Memory B cell (primary cell): ENCODE data around the gene RPL27.
"Not testable (repeated sequence)": the region's sequence is repeated elsewhere in the genome, so short reads cannot be mapped to it uniquely, and the experiment has no call there.

ENCODE experiments used
- ATAC-seq: fragments of 150-1000 bp; cut with Tn5 transposase; 2 replicates; pipeline ENCODE4 v1.10.0; 2021; ENCODE audit warnings: low read depth, mild to moderate bottlenecking, moderate library complexity
- DNase-seq, 2 donors: peaks; one replicate each; pipeline ENCODE4 v3.0.0; 2022; ENCODE audit warnings: low spot score in 2 of 2
- H3K27ac Mint-ChIP-seq: one replicate; pipeline ENCODE4 v1.8.0; 2022; ENCODE audit warnings: mild to moderate bottlenecking, moderate library complexity, mixed read lengths
- H3K27me3 Mint-ChIP-seq: one replicate; pipeline ENCODE4 v1.8.0; 2022; ENCODE audit warnings: mixed read lengths
- H3K36me3 Mint-ChIP-seq: one replicate; pipeline ENCODE4 v1.8.0; 2022; ENCODE audit warnings: mild to moderate bottlenecking, mixed read lengths
- H3K4me1 Mint-ChIP-seq: one replicate; pipeline ENCODE4 v1.8.0; 2022; ENCODE audit warnings: mixed read lengths
- H3K4me3 Mint-ChIP-seq: one replicate; pipeline ENCODE4 v1.8.0; 2022; ENCODE audit warnings: mild to moderate bottlenecking, moderate library complexity, mixed read lengths
- H3K9me3 Mint-ChIP-seq: one replicate; pipeline ENCODE4 v1.8.0; 2022; ENCODE audit warnings: mixed read lengths

RPL27 gene

GRCh38 chr17:42980766-42981397 lies 17.3 kb upstream of the RPL27 start:
- Mint-ChIP-seq H3K36me3 (peaks cover 6% of the 10 kb centered on the region), H3K9me3 (no peaks in the 10 kb centered on the region), H3K27me3 (no peaks in the 10 kb centered on the region), H3K27ac (peak overlapping the region; percentile 95), H3K4me3 (peak overlapping the region; percentile 93), H3K4me1 (peaks cover 40% of the 10 kb centered on the region)
- DNase-seq (peak; percentile 55 to 66), ATAC-seq (peak; percentile 63)

GRCh38 chr17:42982266-42982665 lies 16.0 kb upstream of the RPL27 start:
- Mint-ChIP-seq H3K36me3 (peaks cover 6% of the 10 kb centered on the region), H3K9me3 (no peaks in the 10 kb centered on the region), H3K27ac (peak overlapping the region; percentile 95), H3K4me3 (peak overlapping the region; percentile 93), H3K27me3 (no peaks in the 10 kb centered on the region), H3K4me1 (peaks cover 41% of the 10 kb centered on the region)
- DNase-seq (no peak), ATAC-seq (no peak)

- H3K36me3 Mint-ChIP-seq = peaks cover 16% of the 10 kb centered on the region
- ATAC-seq (peak; percentile 70), DNase-seq (peak in 1 of 2 donors; percentile 53)
- no peaks in the 10 kb centered on the region for H3K27me3 Mint-ChIP-seq
- H3K4me1 Mint-ChIP-seq = peaks cover 31% of the 10 kb centered on the region
- peak overlapping the region; percentile 81 for H3K4me3 Mint-ChIP-seq
- peak overlapping the region; percentile 83 for H3K27ac Mint-ChIP-seq
- H3K9me3 Mint-ChIP-seq = no peaks in the 10 kb centered on the region
Measured at GRCh38 chr17:42985225-42985624, 13.0 kb upstream of the RPL27 start.

- no peaks in the 10 kb centered on the region for H3K27me3 Mint-ChIP-seq
- H3K27ac Mint-ChIP-seq = no peak overlapping the region
- H3K36me3 Mint-ChIP-seq = peaks cover 23% of the 10 kb centered on the region
- peaks cover 20% of the 10 kb centered on the region for H3K4me1 Mint-ChIP-seq
- no peak for DNase-seq
- H3K4me3 Mint-ChIP-seq = no peak overlapping the region
- ATAC-seq = no peak
- H3K9me3 Mint-ChIP-seq = no peaks in the 10 kb centered on the region
Measured at GRCh38 chr17:42989141-42989540, 9.1 kb upstream of the RPL27 start.

- ATAC-seq = no peak
- DNase-seq = no peak
- H3K9me3 Mint-ChIP-seq = no peaks in the 10 kb centered on the region
- H3K36me3 Mint-ChIP-seq = peaks cover 21% of the 10 kb centered on the region
- no peaks in the 10 kb centered on the region for H3K27me3 Mint-ChIP-seq
- no peak overlapping the region for H3K4me3 Mint-ChIP-seq
- peak overlapping the region; percentile 43 for H3K27ac Mint-ChIP-seq
- H3K4me1 Mint-ChIP-seq = peaks cover 17% of the 10 kb centered on the region
Measured at GRCh38 chr17:42989726-42990652, 8.2 kb upstream of the RPL27 start.

- Mint-ChIP-seq H3K36me3 (peaks cover 21% of the 10 kb centered on the region), H3K27me3 (no peaks in the 10 kb centered on the region), H3K9me3 (no peaks in the 10 kb centered on the region), H3K27ac (no peak overlapping the region), H3K4me1 (peaks cover 12% of the 10 kb centered on the region), H3K4me3 (no peak overlapping the region)
- ATAC-seq = no peak
- DNase-seq = no peak
Measured at GRCh38 chr17:42991471-42991870, 6.7 kb upstream of the RPL27 start.

- DNase-seq (no peak), ATAC-seq (no peak)
- H3K27me3 Mint-ChIP-seq = no peaks in the 10 kb centered on the region
- peaks cover 13% of the 10 kb centered on the region for H3K4me1 Mint-ChIP-seq
- peaks cover 21% of the 10 kb centered on the region for H3K36me3 Mint-ChIP-seq
- no peaks in the 10 kb centered on the region for H3K9me3 Mint-ChIP-seq
- no peak overlapping the region for H3K4me3 Mint-ChIP-seq
- peak overlapping the region; percentile 4 for H3K27ac Mint-ChIP-seq
Measured at GRCh38 chr17:42992872-42993271, 5.3 kb upstream of the RPL27 start.

- DNase-seq, ATAC-seq, H3K4me3 Mint-ChIP-seq, H3K9me3 Mint-ChIP-seq, H3K27ac Mint-ChIP-seq, H3K27me3 Mint-ChIP-seq: not testable (repeated sequence)
- peaks cover 18% of the 10 kb centered on the region for H3K36me3 Mint-ChIP-seq
- H3K4me1 Mint-ChIP-seq = peaks cover 18% of the 10 kb centered on the region
Measured at GRCh38 chr17:42993913-42994312, 4.3 kb upstream of the RPL27 start.

GRCh38 chr17:42997390-42997983 lies 732 bp upstream of the RPL27 start:
- Mint-ChIP-seq H3K27ac (peak overlapping the region; percentile 98), H3K9me3 (no peaks in the 10 kb centered on the region), H3K4me1 (peaks cover 21% of the 10 kb centered on the region), H3K4me3 (peak overlapping the region; percentile 95), H3K27me3 (no peaks in the 10 kb centered on the region), H3K36me3 (peaks cover 14% of the 10 kb centered on the region)
- no peak for DNase-seq
- ATAC-seq = no peak

GRCh38 chr17:42999003-42999525 lies 845 bp downstream of the RPL27 start:
- peak overlapping the region; percentile 98 for H3K27ac Mint-ChIP-seq
- peaks cover 14% of the 10 kb centered on the region for H3K36me3 Mint-ChIP-seq
- peak overlapping the region; percentile 95 for H3K4me3 Mint-ChIP-seq
- DNase-seq (no peak), ATAC-seq (no peak)
- peaks cover 21% of the 10 kb centered on the region for H3K4me1 Mint-ChIP-seq
- no peaks in the 10 kb centered on the region for H3K9me3 Mint-ChIP-seq
- H3K27me3 Mint-ChIP-seq = no peaks in the 10 kb centered on the region

- Mint-ChIP-seq H3K36me3 (peaks cover 14% of the 10 kb centered on the region), H3K4me1 (peaks cover 16% of the 10 kb centered on the region), H3K27ac (peak overlapping the region; percentile 50)
- DNase-seq, H3K27me3 Mint-ChIP-seq, H3K4me3 Mint-ChIP-seq, ATAC-seq, H3K9me3 Mint-ChIP-seq: not testable (repeated sequence)
Measured at GRCh38 chr17:43000894-43001293, 2.7 kb downstream of the RPL27 start.

GRCh38 chr17:43003542-43004172 lies 5.4 kb downstream of the RPL27 start:
- Mint-ChIP-seq H3K9me3 (no peaks in the 10 kb centered on the region), H3K4me3 (no peak overlapping the region), H3K27ac (no peak overlapping the region), H3K27me3 (no peaks in the 10 kb centered on the region), H3K36me3 (peaks cover 14% of the 10 kb centered on the region), H3K4me1 (peaks cover 13% of the 10 kb centered on the region)
- ATAC-seq (no peak), DNase-seq (no peak)

- ATAC-seq (peak; percentile 100), DNase-seq (peak; percentile 72 to 83)
- peaks cover 7% of the 10 kb centered on the region for H3K4me1 Mint-ChIP-seq
- peak within 1 kb of the TSS; percentile 99 for H3K4me3 Mint-ChIP-seq
- no peaks in the 10 kb centered on the region for H3K9me3 Mint-ChIP-seq
- H3K36me3 Mint-ChIP-seq = peaks cover 6% of the 10 kb centered on the region
- H3K27me3 Mint-ChIP-seq = no peaks in the 10 kb centered on the region
- peak within 1 kb of the TSS; percentile 92 for H3K27ac Mint-ChIP-seq
Measured at GRCh38 chr17:43006639-43007551, 8.7 kb downstream of the RPL27 start, which contains the start of gene IFI35. IFI35 (plus strand) TSS chr17:43006784; CDS start chr17:43006948, 164 bp downstream.
